Calu3 (cell line): Measurements from ENCODE around the gene ITGB1BP2. TPM values are rescaled to one million over a fixed set of nuclear protein-coding genes. Genes with fewer than 3 reads are reported as not detected.

Source experiments
- BruUV-seq: library from RNA; stranded (reverse); fragments of 400-500 nt; replicated peaks from 2 replicates; lab custom pipeline; 2021; lab: Mats Ljungman, UMichigan
- CTCF ChIA-PET: fragments of 300-600 bp; sonication (Branson Sonifier 250); formaldehyde crosslinking; loops from one replicate; lab custom pipeline; 2022; ENCODE audit warnings: antibody characterized with exemption; lab: Charles Lee
- DNase-seq: peaks from one replicate; pipeline ENCODE4 v3.0.0; 2022
- H3K27ac Mint-ChIP-seq: one replicate; pipeline ENCODE4 v1.8.0; 2022; ENCODE audit warnings: mixed read lengths; ENCODE audit not compliant: unreplicated experiment
- H3K27me3 Mint-ChIP-seq: one replicate; pipeline ENCODE4 v1.8.0; 2022; ENCODE audit warnings: mixed read lengths; ENCODE audit not compliant: unreplicated experiment
- H3K36me3 Mint-ChIP-seq: one replicate; pipeline ENCODE4 v1.8.0; 2022; ENCODE audit warnings: mild to moderate bottlenecking, moderate library complexity, mixed read lengths; ENCODE audit not compliant: insufficient read depth, unreplicated experiment
- H3K4me1 Mint-ChIP-seq: one replicate; pipeline ENCODE4 v1.8.0; 2022; ENCODE audit warnings: mild to moderate bottlenecking, low read depth, mixed read lengths; ENCODE audit not compliant: unreplicated experiment
- H3K4me3 Mint-ChIP-seq: one replicate; pipeline ENCODE4 v1.8.0; 2022; ENCODE audit warnings: mild to moderate bottlenecking, low read depth, moderate library complexity, mixed read lengths; ENCODE audit not compliant: unreplicated experiment
- H3K9me3 Mint-ChIP-seq: one replicate; pipeline ENCODE4 v1.8.0; 2022; ENCODE audit warnings: low read depth, mixed read lengths; ENCODE audit not compliant: unreplicated experiment
- CTCF ChIP-seq: fragments of 200-600 bp; IDR thresholded peaks from one replicate; pipeline ENCODE4 v1.8.0; 2022; ENCODE audit warnings: antibody characterized with exemption; ENCODE audit not compliant: unreplicated experiment
- intact Hi-C: fragments of 100-400 bp; cut with micrococcal nuclease; formaldehyde crosslinking; loops from one replicate; pipeline ENCODE4 v1.10.0; 2022; ENCODE audit not compliant: unreplicated experiment
- total RNA-seq: library from RNA; stranded (reverse); gene quantifications from 2 replicates; pipeline ENCODE4 v1.2.3, GENCODE V29; 2022

Gene ITGB1BP2
- total RNA-seq, 1 experiment from 2014 or later, result 7.1 TPM

- intact Hi-C loops, result loop anchor here (2.0 kb wide), 1 partner anchor 71 kb away; no protein-coding TSS in a partner anchor
- TF ChIP-seq CTCF, result no peak
- Mint-ChIP-seq H3K4me3 (peak overlapping the region; percentile 97), H3K9me3 (no peaks in the 10 kb centered on the region), H3K27ac (no peak overlapping the region), H3K4me1 (no peaks in the 10 kb centered on the region), H3K36me3 (peaks cover 74% of the 10 kb centered on the region), H3K27me3 (no peaks in the 10 kb centered on the region)
- no TSS peak for BruUV-seq
- CTCF ChIA-PET, result no interaction called here
- no peak for DNase-seq
Measured at GRCh38 chrX:71285929-71286328, 15.6 kb upstream of the ITGB1BP2 start.

- Mint-ChIP-seq H3K9me3 (no peaks in the 10 kb centered on the region), H3K27me3 (no peaks in the 10 kb centered on the region), H3K4me3 (no peak overlapping the region), H3K27ac (no peak overlapping the region), H3K36me3 (peaks cover 82% of the 10 kb centered on the region), H3K4me1 (peaks cover 6% of the 10 kb centered on the region)
- BruUV-seq, result no TSS peak
- CTCF ChIA-PET, result no interaction called here
- intact Hi-C loops, result no loop called here
- TF ChIP-seq CTCF, result no peak
- DNase-seq, result no peak
Measured at GRCh38 chrX:71291381-71291780, 10.2 kb upstream of the ITGB1BP2 start.

- no peak for DNase-seq
- H3K27ac Mint-ChIP-seq, result no peak overlapping the region
- no peak for TF ChIP-seq CTCF
- H3K36me3 Mint-ChIP-seq, result peaks cover 88% of the 10 kb centered on the region
- H3K4me3 Mint-ChIP-seq, result no peak overlapping the region
- CTCF ChIA-PET, result no interaction called here
- BruUV-seq, result no TSS peak
- peaks cover 6% of the 10 kb centered on the region for H3K4me1 Mint-ChIP-seq
- no peaks in the 10 kb centered on the region for H3K9me3 Mint-ChIP-seq
- H3K27me3 Mint-ChIP-seq, result no peaks in the 10 kb centered on the region
- intact Hi-C loops, result no loop called here
Measured at GRCh38 chrX:71292669-71293365, 8.7 kb upstream of the ITGB1BP2 start.

- peaks cover under 1% of the 10 kb centered on the region for H3K4me1 Mint-ChIP-seq
- TSS peak; percentile 0 for BruUV-seq
- no peak overlapping the region for H3K4me3 Mint-ChIP-seq
- no peaks in the 10 kb centered on the region for H3K27me3 Mint-ChIP-seq
- CTCF ChIA-PET, result no interaction called here
- DNase-seq, result no peak
- peaks cover 87% of the 10 kb centered on the region for H3K36me3 Mint-ChIP-seq
- no peaks in the 10 kb centered on the region for H3K9me3 Mint-ChIP-seq
- intact Hi-C loops, result no loop called here
- no peak overlapping the region for H3K27ac Mint-ChIP-seq
- no peak for TF ChIP-seq CTCF
Measured at GRCh38 chrX:71296806-71297205, 4.7 kb upstream of the ITGB1BP2 start.
